GM13977 (cell line): ENCODE data around the gene EIF4G3.
"Not testable (repeated sequence)": the region's sequence is repeated elsewhere in the genome, so short reads cannot be mapped to it uniquely, and the experiment has no call there.

Experiments used
- DNase-seq: peaks from one replicate; pipeline ENCODE4 v3.0.0; 2012; ENCODE audit warnings: low spot score
- CTCF ChIP-seq: IDR thresholded peaks from 2 replicates; pipeline ENCODE4 v1.5.1; 2012; ENCODE audit warnings: mild to moderate bottlenecking, control low read depth; ENCODE audit not compliant: insufficient read depth; ENCODE audit errors: extremely low read depth, missing control alignments
- in situ Hi-C: fragments of 300-500 bp; cut with MboI; formaldehyde crosslinking; loops from one replicate; pipeline ENCODE4 v1.12.0; 2022; ENCODE audit warnings: low sequenced_read_pairs, low pct_unique_long_range_greater_than_20kb, mixed read lengths, inconsistent platforms; ENCODE audit not compliant: unreplicated experiment

The EIF4G3 gene

GRCh38 chr1:20821466-20821865 is 355.2 kb downstream of the EIF4G3 start:
- in situ Hi-C loops, result no loop called here
- TF ChIP-seq CTCF, result no peak
- DNase-seq, result no peak

GRCh38 chr1:20819818-20820217 is 356.9 kb downstream of the EIF4G3 start:
- in situ Hi-C loops, result no loop called here
- no peak for DNase-seq
- TF ChIP-seq CTCF, result no peak

- in situ Hi-C loops, result no loop called here
- no peak for TF ChIP-seq CTCF
- DNase-seq, result no peak
These were observed 362.2 kb downstream of the EIF4G3 start for GRCh38 chr1:20814534-20814871.

- TF ChIP-seq CTCF, result no peak
- no peak for DNase-seq
- in situ Hi-C loops, result no loop called here
These were observed 364.8 kb downstream of the EIF4G3 start for GRCh38 chr1:20811916-20812315.

GRCh38 chr1:20793236-20793635 is 383.5 kb downstream of the EIF4G3 start:
- in situ Hi-C loops, result no loop called here
- DNase-seq, result no peak
- no peak for TF ChIP-seq CTCF

- DNase-seq, result no peak
- TF ChIP-seq CTCF, result no peak
- in situ Hi-C loops, result no loop called here
These were observed 384.5 kb downstream of the EIF4G3 start for GRCh38 chr1:20792196-20792595.

GRCh38 chr1:20790785-20791184 is 385.9 kb downstream of the EIF4G3 start:
- TF ChIP-seq CTCF, result no peak
- in situ Hi-C loops, result no loop called here
- DNase-seq, result no peak

- in situ Hi-C loops, DNase-seq: not testable (repeated sequence)
These were observed 387.1 kb downstream of the EIF4G3 start for GRCh38 chr1:20789598-20789997.
